IMR-90 (cell line): ENCODE data around the gene RC3H2. TPM values are rescaled to one million over a fixed set of nuclear protein-coding genes. Genes with fewer than 3 reads are reported as not detected.

Source experiments
- ATAC-seq: fragments of 200-7000 bp; cut with Tn5 transposase; 2 replicates; pipeline ENCODE4 v1.9.1; 2020; ENCODE audit warnings: low read depth, mild to moderate bottlenecking, moderate library complexity
- BruUV-seq: library from RNA; stranded (reverse); fragments of 400-500 nt; replicated peaks from 2 replicates; lab custom pipeline; 2021; lab: Mats Ljungman, UMichigan
- CTCF ChIA-PET: fragments of 300-600 bp; formaldehyde crosslinking; extraction: SDS; loops from one replicate; lab custom pipeline; 2021; ENCODE audit warnings: antibody characterized with exemption; lab: Yijun Ruan, JAX
- POLR2A ChIA-PET: fragments of 300-600 bp; sonication (Branson Sonifier 250); formaldehyde crosslinking; loops from one replicate; lab custom pipeline; 2022; ENCODE audit warnings: antibody characterized with exemption; ENCODE audit not compliant: unreplicated experiment; lab: Charles Lee
- DNase-seq: peaks from one replicate; pipeline ENCODE4 v3.0.0; 2013
- H2AFZ ChIP-seq: replicated peaks from 2 replicates; pipeline ENCODE3; 2013; ENCODE audit warnings: low read length, mild to moderate bottlenecking; ENCODE audit not compliant: poor library complexity
- H2AK5ac ChIP-seq: 2 replicates; pipeline ENCODE4 v1.6.1; 2013; ENCODE audit warnings: low read depth, low read length, inconsistent platforms
- H2AK9ac ChIP-seq: replicated peaks from 2 replicates; pipeline ENCODE3; 2013; ENCODE audit warnings: mild to moderate bottlenecking, low read depth, low read length, moderate library complexity; ENCODE audit not compliant: poor library complexity
- H2BK120ac ChIP-seq: 2 replicates; pipeline ENCODE4 v1.6.1; 2013; ENCODE audit warnings: low read depth, low read length, inconsistent platforms
- H2BK15ac ChIP-seq: 3 replicates; pipeline ENCODE4 v1.6.1; 2013; ENCODE audit warnings: low read depth, low read length, inconsistent platforms
- H2BK20ac ChIP-seq: 2 replicates; pipeline ENCODE4 v1.6.1; 2013; ENCODE audit warnings: low read depth, mild to moderate bottlenecking, inconsistent platforms, low read length, moderate library complexity
- H2BK5ac ChIP-seq: 2 replicates; pipeline ENCODE4 v1.6.1; 2013; ENCODE audit warnings: mild to moderate bottlenecking, low read depth, low read length, inconsistent platforms; ENCODE audit not compliant: poor library complexity, severe bottlenecking
- H3K14ac ChIP-seq: replicated peaks from 2 replicates; pipeline ENCODE4 v1.6.1; 2013; ENCODE audit warnings: low read depth, low read length, inconsistent platforms
- H3K18ac ChIP-seq: 2 replicates; pipeline ENCODE4 v1.6.1; 2013; ENCODE audit warnings: low read depth, low read length, control low read depth
- H3K23ac ChIP-seq: 2 replicates; pipeline ENCODE4 v1.6.1; 2013; ENCODE audit warnings: low read depth, low read length, inconsistent platforms
- H3K27ac ChIP-seq: 2 replicates; pipeline ENCODE4 v1.5.1; 2013; ENCODE audit warnings: mild to moderate bottlenecking, control low read depth, low read length; ENCODE audit not compliant: insufficient read depth
- H3K27me3 ChIP-seq: 2 replicates; pipeline ENCODE4 v1.6.1; 2013; ENCODE audit warnings: low read length; ENCODE audit not compliant: control insufficient read depth, insufficient read depth
- H3K36me3 ChIP-seq: 2 replicates; pipeline ENCODE4 v1.6.1; 2013; ENCODE audit warnings: low read length, mixed read lengths; ENCODE audit not compliant: control insufficient read depth, insufficient read depth
- H3K4ac ChIP-seq: 2 replicates; pipeline ENCODE4 v1.6.1; 2013; ENCODE audit warnings: low read depth, low read length, inconsistent platforms
- H3K4me1 ChIP-seq: 2 replicates; pipeline ENCODE4 v1.6.1; 2013; ENCODE audit warnings: low read length, mixed read lengths; ENCODE audit not compliant: control insufficient read depth, insufficient read depth
- H3K4me2 ChIP-seq: 2 replicates; pipeline ENCODE4 v1.6.1; 2013; ENCODE audit warnings: low read depth, mild to moderate bottlenecking, control low read depth, low read length, moderate library complexity
- H3K4me3 ChIP-seq: 2 replicates; pipeline ENCODE4 v1.5.1; 2013; ENCODE audit warnings: low read depth, mild to moderate bottlenecking, control low read depth, low read length, moderate library complexity; ENCODE audit not compliant: insufficient read depth
- H3K56ac ChIP-seq: 2 replicates; pipeline ENCODE4 v1.6.1; 2013; ENCODE audit warnings: low read length, inconsistent platforms; ENCODE audit not compliant: insufficient read depth; ENCODE audit errors: extremely low read depth
- H3K79me1 ChIP-seq, 2 experiments: 2 replicates each; pipeline ENCODE4 v1.6.1; 2013; ENCODE audit warnings: low read length in 2 of 2, inconsistent platforms in 1 of 2, low read depth in 1 of 2
- H3K9ac ChIP-seq: 2 replicates; pipeline ENCODE4 v1.6.1; 2013; ENCODE audit warnings: low read depth, low read length, control low read depth
- H3K9me1 ChIP-seq: 2 replicates; pipeline ENCODE4 v1.6.1; 2013; ENCODE audit warnings: low read length, inconsistent platforms; ENCODE audit not compliant: insufficient read depth
- H3K9me3 ChIP-seq: 2 replicates; pipeline ENCODE4 v1.6.1; 2013; ENCODE audit warnings: low read length; ENCODE audit not compliant: control insufficient read depth, insufficient read depth
- H4K20me1 ChIP-seq: 2 replicates; pipeline ENCODE4 v1.6.1; 2013; ENCODE audit warnings: low read length, inconsistent platforms; ENCODE audit not compliant: insufficient read depth
- H4K5ac ChIP-seq: 2 replicates; pipeline ENCODE4 v1.6.1; 2013; ENCODE audit warnings: mild to moderate bottlenecking, low read depth, low read length, control low read depth
- H4K8ac ChIP-seq, 2 experiments: 2 replicates each; pipeline ENCODE4 v1.6.1; 2013; ENCODE audit warnings: low read depth in 2 of 2, low read length in 2 of 2, control low read depth in 1 of 2, inconsistent platforms in 1 of 2
- H4K91ac ChIP-seq: 2 replicates; pipeline ENCODE4 v1.6.1; 2013; ENCODE audit warnings: low read depth, low read length, inconsistent platforms; ENCODE audit not compliant: insufficient read depth
- BHLHE40 ChIP-seq: fragments of 150-350 bp; IDR thresholded peaks from 2 replicates; pipeline ENCODE4 v1.6.1; 2016; ENCODE audit warnings: mild to moderate bottlenecking, low read depth, low read length
- CEBPB ChIP-seq: IDR thresholded peaks from 2 replicates; pipeline ENCODE4 v1.6.1; 2012; ENCODE audit warnings: low read depth, low read length, improper control_type of control experiment
- CHD1 ChIP-seq: IDR thresholded peaks from 2 replicates; pipeline ENCODE4 v1.6.1; 2012; ENCODE audit warnings: low read depth, low read length, improper control_type of control experiment
- CTCF ChIP-seq: conservative IDR thresholded peaks from 2 replicates; pipeline ENCODE4 v1.5.1; 2012; ENCODE audit warnings: mild to moderate bottlenecking, low read depth, low read length, improper control_type of control experiment
- ELK1 ChIP-seq: fragments of 150-350 bp; IDR thresholded peaks from 2 replicates; pipeline ENCODE4 v1.6.1; 2016; ENCODE audit warnings: low read depth, mild to moderate bottlenecking, low read length, moderate library complexity, borderline replicate concordance
- FOS ChIP-seq: fragments of 150-350 bp; IDR thresholded peaks from 2 replicates; pipeline ENCODE4 v1.6.1; 2016; ENCODE audit warnings: low read depth, low read length
- MAFK ChIP-seq: IDR thresholded peaks from 2 replicates; pipeline ENCODE4 v1.6.1; 2012; ENCODE audit warnings: low read depth, low read length, improper control_type of control experiment
- MAZ ChIP-seq: IDR thresholded peaks from 2 replicates; pipeline ENCODE4 v1.6.1; 2012; ENCODE audit warnings: low read depth, mild to moderate bottlenecking, low read length, improper control_type of control experiment, moderate library complexity, borderline replicate concordance
- MXI1 ChIP-seq: IDR thresholded peaks from 2 replicates; pipeline ENCODE4 v1.6.1; 2012; ENCODE audit warnings: low read depth, mild to moderate bottlenecking, low read length, moderate library complexity, borderline replicate concordance
- NFE2L2 ChIP-seq: fragments of 150-350 bp; IDR thresholded peaks from 2 replicates; pipeline ENCODE4 v1.6.1; 2016; ENCODE audit warnings: low read depth, mild to moderate bottlenecking, low read length
- POLR2A ChIP-seq: IDR thresholded peaks from 2 replicates; pipeline ENCODE4 v1.6.1; 2012; ENCODE audit warnings: mild to moderate bottlenecking, low read depth, low read length
- RAD21 ChIP-seq: IDR thresholded peaks from 2 replicates; pipeline ENCODE4 v1.6.1; 2012; ENCODE audit warnings: low read length, improper control_type of control experiment
- RCOR1 ChIP-seq: IDR thresholded peaks from 2 replicates; pipeline ENCODE4 v1.6.1; 2012; ENCODE audit warnings: mild to moderate bottlenecking, low read length, improper control_type of control experiment; ENCODE audit not compliant: insufficient replicate concordance
- RFX5 ChIP-seq: IDR thresholded peaks from 2 replicates; pipeline ENCODE4 v1.8.0; 2012; ENCODE audit warnings: low read depth, mild to moderate bottlenecking, low read length, moderate library complexity
- SMC3 ChIP-seq: fragments of 150-350 bp; IDR thresholded peaks from 2 replicates; pipeline ENCODE4 v1.6.1; 2016; ENCODE audit warnings: low read depth, mild to moderate bottlenecking, antibody characterized with exemption, low read length, moderate library complexity
- USF2 ChIP-seq: fragments of 150-350 bp; IDR thresholded peaks from 2 replicates; pipeline ENCODE4 v1.6.1; 2017; ENCODE audit warnings: mild to moderate bottlenecking, antibody characterized with exemption, low read length, low read depth
- WGBS, 2 experiments: methylation state at CpG; one replicate each; pipeline versions ENCODE4 v1.1.5 to v1.1.7; 2013; ENCODE audit warnings: missing lambda C conversion rate in 2 of 2; ENCODE audit not compliant: insufficient read length in 1 of 2; ENCODE audit errors: extremely low coverage in 2 of 2; 5-methylcytosine and 5-hydroxymethylcytosine counted together
- dilution Hi-C: fragments of 300-500 bp; cut with HindIII; formaldehyde crosslinking; loops from one replicate; pipeline ENCODE4 v1.14.3; 2018; ENCODE audit warnings: low sequenced_read_pairs; ENCODE audit not compliant: unreplicated experiment
- in situ Hi-C: fragments of 300-500 bp; cut with MboI; formaldehyde crosslinking; loops from 3 replicates; pipeline ENCODE4 v1.14.3; 2019; ENCODE audit warnings: low sequenced_read_pairs, inconsistent platforms, mixed read lengths
- intact Hi-C: fragments of 100-400 bp; cut with micrococcal nuclease; formaldehyde crosslinking; loops from 2 replicates; pipeline ENCODE4 v1.10.0; 2022
- polyA plus RNA-seq, 3 experiments: library from polyadenylated mRNA; depleted of rRNA; stranded (reverse); fragments of >200 nt; gene quantifications; 2 replicates each; pipeline ENCODE4 v1.2.3, GENCODE V29; 2012; ENCODE audit warnings: low replicate concordance in 1 of 3
- total RNA-seq: library from RNA; depleted of rRNA; stranded (reverse); fragments of >200 nt; gene quantifications from 2 replicates; pipeline ENCODE4 v1.2.3, GENCODE V29; 2012

RC3H2 gene
- total and polyA plus RNA-seq, 2 of the 4 experiments (the other 2 are of a cell fraction) = 14.7 to 58.4 TPM

GRCh38 chr9:122939601-122940000, 34.4 kb upstream of the RC3H2 start:
- POLR2A ChIA-PET = no interaction called here
- in situ Hi-C loops = no loop called here
- no peak for TF ChIP-seq NFE2L2
- no peak for TF ChIP-seq CHD1
- no peak for TF ChIP-seq MAZ
- no peak for TF ChIP-seq USF2
- no peak for TF ChIP-seq MXI1
- TF ChIP-seq ELK1 = no peak
- no peak for TF ChIP-seq FOS
- no peak for TF ChIP-seq CTCF
- no peak for TF ChIP-seq POLR2A
- no peak for TF ChIP-seq RCOR1
- TF ChIP-seq RFX5 = no peak
- no peak for TF ChIP-seq MAFK
- no peak for TF ChIP-seq CEBPB
- TF ChIP-seq SMC3 = no peak
- no peak for TF ChIP-seq BHLHE40
- no peak for TF ChIP-seq RAD21

More at GRCh38 chr9:122939601-122940000, 34.4 kb upstream of the RC3H2 start:
- no peak for DNase-seq
- H2BK20ac ChIP-seq = no peak overlapping the region
- no peak overlapping the region for H2AK9ac ChIP-seq
- H3K4me3 ChIP-seq = no peak overlapping the region
- ATAC-seq = no peak
- no CpG with 5 or more reads among the region's 4 CpGs for WGBS, 2 experiments
- H3K9me1 ChIP-seq = no peaks in the 10 kb centered on the region
- H2AK5ac ChIP-seq = no peak overlapping the region
- no peaks in the 10 kb centered on the region for H3K9me3 ChIP-seq
- H3K4me1 ChIP-seq = peaks cover 5% of the 10 kb centered on the region
- intact Hi-C loops = no loop called here
- no peak overlapping the region for H3K4ac ChIP-seq
- no peak overlapping the region for H4K5ac ChIP-seq
- H3K79me1 ChIP-seq = peaks cover 11 to 35% of the 10 kb centered on the region in 2 experiments
- BruUV-seq = no TSS peak
- H2BK120ac ChIP-seq = no peak overlapping the region
- H2AFZ ChIP-seq = no peak overlapping the region
- no peak overlapping the region for H3K56ac ChIP-seq
- H4K8ac ChIP-seq = no peak overlapping the region
- H2BK15ac ChIP-seq = no peak overlapping the region
- dilution Hi-C loops = no loop called here
- H3K4me2 ChIP-seq = no peak overlapping the region
- CTCF ChIA-PET = no interaction called here
- no peak overlapping the region for H3K9ac ChIP-seq
- H4K91ac ChIP-seq = no peak overlapping the region
- H3K14ac ChIP-seq = no peak overlapping the region
- no peaks in the 10 kb centered on the region for H3K27me3 ChIP-seq
- peaks cover 15% of the 10 kb centered on the region for H3K36me3 ChIP-seq
- no peak overlapping the region for H3K27ac ChIP-seq
- no peak overlapping the region for H2BK5ac ChIP-seq
- peaks cover 15% of the 10 kb centered on the region; the same call in 1 of the 2 replicates for H4K20me1 ChIP-seq
- no peak overlapping the region for H3K23ac ChIP-seq
- H3K18ac ChIP-seq = no peak overlapping the region
